Dendritic cell treated with granulocyte-macrophage colony-stimulating factor and Interleukin-4, amounts not matched to agents 40 ng/mL and 50 ng/mL, for 4 days (primary cell): Measurements from ENCODE around the gene FADS1.
A peak's percentile ranks its signal among the peaks of the same experiment; 100 is the strongest.

ENCODE experiments used
- H3K27ac Mint-ChIP-seq: one replicate; pipeline ENCODE4 v1.8.0; 2022; ENCODE audit warnings: mild to moderate bottlenecking, mixed read lengths
- H3K27me3 Mint-ChIP-seq: one replicate; pipeline ENCODE4 v1.8.0; 2022; ENCODE audit warnings: mild to moderate bottlenecking, mixed read lengths
- H3K36me3 Mint-ChIP-seq: one replicate; pipeline ENCODE4 v1.8.0; 2022; ENCODE audit warnings: low read depth, mixed read lengths
- H3K4me1 Mint-ChIP-seq: one replicate; pipeline ENCODE4 v1.8.0; 2022; ENCODE audit warnings: low read depth, mixed read lengths
- H3K4me3 Mint-ChIP-seq: one replicate; pipeline ENCODE4 v1.8.0; 2022; ENCODE audit warnings: mild to moderate bottlenecking, moderate library complexity, mixed read lengths
- H3K9me3 Mint-ChIP-seq: one replicate; pipeline ENCODE4 v1.8.0; 2022; ENCODE audit warnings: mixed read lengths
- intact Hi-C: fragments of 100-400 bp; cut with micrococcal nuclease; formaldehyde crosslinking; loops from one replicate; pipeline ENCODE4 v1.15.0; 2022

The FADS1 gene

GRCh38 chr11:61777234-61778090 lies 39.3 kb downstream of the FADS1 start:
- H3K27me3 Mint-ChIP-seq, result peaks cover 37% of the 10 kb centered on the region
- H3K27ac Mint-ChIP-seq, result no peak overlapping the region
- no peaks in the 10 kb centered on the region for H3K36me3 Mint-ChIP-seq
- intact Hi-C loops, result no loop called here
- peaks cover 39% of the 10 kb centered on the region for H3K4me1 Mint-ChIP-seq
- peak overlapping the region; percentile 18 for H3K4me3 Mint-ChIP-seq
- no peaks in the 10 kb centered on the region for H3K9me3 Mint-ChIP-seq

- H3K27me3 Mint-ChIP-seq, result peaks cover 37% of the 10 kb centered on the region
Observed at GRCh38 chr11:61776561-61777075, 40.2 kb downstream of the FADS1 start.

GRCh38 chr11:61775606-61776554 lies 40.9 kb downstream of the FADS1 start:
- intact Hi-C loops, result loop anchor here (1.0 kb wide), 1 partner anchor 24 kb away; the partner anchor contains the start of gene MYRF
- no peak overlapping the region for H3K27ac Mint-ChIP-seq

More at GRCh38 chr11:61776561-61777075, 40.2 kb downstream of the FADS1 start:
- Mint-ChIP-seq H3K4me3 (peak overlapping the region; percentile 17), H3K4me1 (peaks cover 47% of the 10 kb centered on the region), H3K9me3 (no peaks in the 10 kb centered on the region), H3K36me3 (no peaks in the 10 kb centered on the region), H3K27ac (no peak overlapping the region)
- intact Hi-C loops, result loop anchor here (1.0 kb wide), 1 partner anchor 24 kb away; the partner anchor contains the start of gene MYRF

GRCh38 chr11:61775106-61775505 lies 41.7 kb downstream of the FADS1 start:
- Mint-ChIP-seq H3K36me3 (no peaks in the 10 kb centered on the region), H3K4me3 (no peak overlapping the region), H3K27ac (peak overlapping the region; percentile 33)

More at GRCh38 chr11:61775606-61776554, 40.9 kb downstream of the FADS1 start:
- no peak overlapping the region for H3K4me3 Mint-ChIP-seq
- H3K36me3 Mint-ChIP-seq, result no peaks in the 10 kb centered on the region
- H3K9me3 Mint-ChIP-seq, result no peaks in the 10 kb centered on the region
- peaks cover 37% of the 10 kb centered on the region for H3K27me3 Mint-ChIP-seq
- peaks cover 54% of the 10 kb centered on the region for H3K4me1 Mint-ChIP-seq

GRCh38 chr11:61774411-61774810 lies 42.4 kb downstream of the FADS1 start:
- no peaks in the 10 kb centered on the region for H3K9me3 Mint-ChIP-seq
- peaks cover 34% of the 10 kb centered on the region for H3K27me3 Mint-ChIP-seq
- H3K4me1 Mint-ChIP-seq, result peaks cover 50% of the 10 kb centered on the region
- no peak overlapping the region for H3K4me3 Mint-ChIP-seq
- H3K27ac Mint-ChIP-seq, result peak overlapping the region; percentile 33
- intact Hi-C loops, result no loop called here
- no peaks in the 10 kb centered on the region for H3K36me3 Mint-ChIP-seq

More at GRCh38 chr11:61775106-61775505, 41.7 kb downstream of the FADS1 start:
- peaks cover 50% of the 10 kb centered on the region for H3K4me1 Mint-ChIP-seq
- no peaks in the 10 kb centered on the region for H3K9me3 Mint-ChIP-seq
- intact Hi-C loops, result no loop called here
- H3K27me3 Mint-ChIP-seq, result peaks cover 36% of the 10 kb centered on the region

DNA sequence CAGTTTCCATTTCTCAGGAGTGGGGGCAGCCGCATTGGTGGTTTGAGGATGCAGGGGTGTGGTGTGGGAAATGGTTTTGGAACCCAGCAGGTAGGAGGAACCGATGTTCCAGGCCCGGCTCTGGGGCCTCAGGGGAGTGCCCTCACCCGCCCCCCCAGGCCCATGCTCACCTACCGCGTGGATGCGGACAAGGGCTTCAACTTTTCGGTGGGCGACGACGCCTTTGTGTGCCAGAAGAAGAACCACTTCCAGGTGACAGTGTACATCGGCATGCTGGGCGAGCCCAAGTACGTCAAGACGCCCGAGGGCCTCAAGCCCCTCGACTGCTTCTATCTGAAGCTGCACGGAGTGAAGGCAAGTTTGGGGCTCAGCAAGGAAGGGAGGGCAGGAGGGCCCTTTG lies 43.0 kb downstream of the FADS1 start:
- H3K4me1 Mint-ChIP-seq, result peaks cover 50% of the 10 kb centered on the region
- no peak overlapping the region for H3K27ac Mint-ChIP-seq
- peaks cover 33% of the 10 kb centered on the region for H3K27me3 Mint-ChIP-seq
- H3K36me3 Mint-ChIP-seq, result no peaks in the 10 kb centered on the region
- intact Hi-C loops, result no loop called here
- H3K4me3 Mint-ChIP-seq, result no peak overlapping the region
- no peaks in the 10 kb centered on the region for H3K9me3 Mint-ChIP-seq

GRCh38 chr11:61773356-61773755 lies 43.4 kb downstream of the FADS1 start:
- Mint-ChIP-seq H3K4me1 (peaks cover 50% of the 10 kb centered on the region), H3K27ac (no peak overlapping the region), H3K4me3 (no peak overlapping the region), H3K9me3 (no peaks in the 10 kb centered on the region), H3K27me3 (peaks cover 28% of the 10 kb centered on the region), H3K36me3 (no peaks in the 10 kb centered on the region)
- intact Hi-C loops, result no loop called here

DNA sequence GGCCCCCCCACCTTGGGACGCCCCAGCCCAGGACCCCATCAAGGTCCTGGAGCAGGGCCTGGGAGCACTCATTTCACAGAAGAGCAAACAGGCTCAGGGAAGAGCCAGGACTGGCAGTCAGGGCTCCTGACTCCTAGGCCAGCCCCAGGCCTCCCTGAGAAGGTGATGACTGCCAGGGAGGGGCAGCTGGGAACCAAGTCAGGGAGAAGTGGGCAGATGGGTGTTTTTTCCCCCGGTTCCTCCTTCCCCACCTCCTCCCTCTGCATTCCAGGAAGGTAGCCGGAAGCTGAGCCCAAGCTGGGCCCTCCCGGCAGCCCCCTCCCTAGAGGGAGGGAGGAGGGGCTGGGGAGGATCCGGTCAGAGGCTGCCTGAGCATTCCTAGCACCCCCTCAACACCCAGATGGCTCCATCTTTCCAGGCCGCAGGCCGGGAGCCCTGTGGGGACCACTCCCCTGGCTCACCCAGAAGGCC lies 44.8 kb downstream of the FADS1 start:
- intact Hi-C loops, result no loop called here
- peak overlapping the region; percentile 28 for H3K27ac Mint-ChIP-seq
- H3K4me1 Mint-ChIP-seq, result peaks cover 40% of the 10 kb centered on the region
- H3K9me3 Mint-ChIP-seq, result no peaks in the 10 kb centered on the region
- no peaks in the 10 kb centered on the region for H3K36me3 Mint-ChIP-seq
- peaks cover 16% of the 10 kb centered on the region for H3K27me3 Mint-ChIP-seq
- no peak overlapping the region for H3K4me3 Mint-ChIP-seq

DNA sequence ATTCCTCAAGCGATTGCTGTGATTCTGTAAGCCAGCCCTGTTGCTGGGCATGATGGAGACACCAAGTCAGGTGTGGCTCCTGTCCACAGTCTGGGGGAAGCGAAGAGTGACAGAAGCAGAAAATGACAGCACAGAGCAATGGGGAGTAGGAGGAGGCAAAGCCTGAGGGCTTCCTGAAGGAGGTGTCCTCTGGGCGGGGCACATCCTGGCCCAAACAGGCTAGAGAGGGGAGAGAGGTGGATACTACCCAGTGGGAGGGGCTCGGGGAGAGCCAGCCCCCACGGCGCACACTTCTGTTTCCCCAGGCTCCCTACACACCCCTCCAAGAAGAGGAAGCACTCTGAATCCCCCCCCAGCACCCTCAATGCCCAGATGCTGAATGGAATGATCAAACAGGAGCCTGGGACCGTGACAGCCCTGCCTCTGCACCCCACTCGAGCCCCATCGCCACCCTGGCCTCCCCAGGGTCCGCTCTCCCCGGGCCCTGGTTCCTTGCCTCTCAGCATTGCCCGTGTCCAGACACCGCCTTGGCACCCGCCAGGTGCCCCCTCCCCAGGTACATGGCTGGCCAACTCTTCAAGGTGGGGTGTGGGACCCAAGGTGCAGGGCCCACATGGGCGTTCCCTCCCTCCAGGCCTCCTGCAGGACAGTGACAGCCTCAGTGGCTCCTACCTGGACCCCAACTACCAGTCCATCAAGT lies 45.5 kb downstream of the FADS1 start:
- Mint-ChIP-seq H3K9me3 (no peaks in the 10 kb centered on the region), H3K27ac (peak overlapping the region; percentile 28), H3K4me3 (no peak overlapping the region), H3K27me3 (peaks cover 10% of the 10 kb centered on the region), H3K4me1 (peaks cover 33% of the 10 kb centered on the region), H3K36me3 (no peaks in the 10 kb centered on the region)
- intact Hi-C loops, result no loop called here

DNA sequence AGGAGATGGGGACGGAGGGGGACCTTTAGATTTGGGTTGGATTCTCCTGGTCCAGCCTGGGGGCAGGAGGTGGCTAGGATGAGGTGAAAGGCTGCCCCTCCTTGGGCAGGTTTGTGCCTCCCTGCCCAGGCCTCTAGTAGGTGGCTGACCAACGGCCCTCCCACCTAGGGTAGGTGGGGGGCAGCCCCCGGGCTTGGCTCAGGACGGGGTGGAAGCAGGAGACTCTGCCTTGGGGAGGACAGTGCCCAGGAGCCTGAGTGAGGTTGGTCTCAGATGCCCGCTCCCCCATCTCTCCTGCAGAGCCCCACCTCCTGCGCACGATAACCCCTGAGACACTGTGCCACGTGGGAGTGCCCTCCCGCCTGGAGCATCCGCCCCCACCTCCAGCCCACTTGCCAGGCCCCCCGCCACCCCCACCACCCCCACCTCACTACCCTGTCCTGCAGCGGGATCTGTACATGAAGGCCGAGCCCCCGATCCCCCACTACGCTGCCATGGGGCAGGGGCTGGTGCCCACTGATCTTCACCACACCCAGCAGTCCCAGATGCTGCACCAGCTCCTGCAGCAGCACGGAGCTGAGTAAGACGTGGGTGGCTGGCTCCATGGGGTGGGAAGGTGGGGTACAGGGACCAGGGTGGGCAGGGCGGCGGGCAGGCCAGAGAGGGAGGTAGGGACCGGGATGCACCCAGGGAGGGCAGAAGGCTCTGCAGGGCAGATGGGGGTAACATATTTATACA lies 46.7 kb downstream of the FADS1 start:
- Mint-ChIP-seq H3K9me3 (no peaks in the 10 kb centered on the region), H3K4me1 (peaks cover 24% of the 10 kb centered on the region), H3K27me3 (peaks cover 7% of the 10 kb centered on the region), H3K36me3 (no peaks in the 10 kb centered on the region), H3K27ac (no peak overlapping the region), H3K4me3 (no peak overlapping the region)
- intact Hi-C loops, result no loop called here

DNA sequence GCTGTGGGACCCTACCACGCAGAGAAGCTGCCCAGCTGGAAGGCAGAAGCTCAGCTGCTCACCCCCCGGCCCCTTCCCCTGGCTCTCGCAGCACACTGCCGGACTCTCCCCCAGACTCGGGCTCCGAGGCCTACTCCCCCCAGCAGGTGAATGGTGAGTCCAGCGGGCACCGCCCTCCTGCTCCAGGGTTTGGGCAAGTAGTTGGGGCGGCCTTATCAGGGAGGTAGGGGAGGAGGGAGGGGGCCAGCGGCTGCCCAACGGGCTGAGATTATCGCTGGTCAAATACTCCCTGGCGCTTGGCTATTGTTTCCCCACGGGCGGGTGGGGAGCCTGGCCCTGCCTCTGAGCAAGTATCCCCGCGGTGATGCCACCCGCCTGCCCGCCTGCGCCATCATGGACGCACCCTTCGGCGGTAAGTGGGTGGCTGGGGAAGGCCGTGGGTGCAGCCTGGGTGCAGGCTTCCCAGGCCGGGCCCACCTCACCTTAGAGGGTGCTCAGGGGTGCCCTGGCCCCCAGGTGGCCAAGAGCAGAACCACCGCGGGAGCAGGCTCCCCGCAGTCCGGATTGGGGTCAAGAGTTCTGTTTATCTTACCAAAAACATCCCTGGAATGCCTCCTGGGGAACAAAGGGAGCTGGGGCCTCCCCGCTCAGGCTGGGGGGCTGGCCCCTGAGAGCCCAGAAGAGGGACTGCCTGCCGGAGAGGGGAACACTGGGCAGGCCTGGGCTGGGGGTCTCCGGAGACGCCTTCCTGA lies 47.5 kb downstream of the FADS1 start:
- Mint-ChIP-seq H3K4me3 (no peak overlapping the region), H3K27me3 (peaks cover 3% of the 10 kb centered on the region), H3K27ac (no peak overlapping the region), H3K4me1 (peaks cover 24% of the 10 kb centered on the region), H3K9me3 (no peaks in the 10 kb centered on the region), H3K36me3 (no peaks in the 10 kb centered on the region)
- intact Hi-C loops, result no loop called here

GRCh38 chr11:61768376-61769076 lies 48.3 kb downstream of the FADS1 start:
- Mint-ChIP-seq H3K27ac (peak overlapping the region; percentile 37), H3K4me1 (peaks cover 24% of the 10 kb centered on the region), H3K27me3 (peaks cover 7% of the 10 kb centered on the region), H3K9me3 (no peaks in the 10 kb centered on the region), H3K4me3 (no peak overlapping the region), H3K36me3 (no peaks in the 10 kb centered on the region)
- intact Hi-C loops, result no loop called here
